AG04449 (cell line): ENCODE measurements around the gene NRG2.

Experiments
- CTCF ChIA-PET: fragments of 350-600 bp; formaldehyde crosslinking; extraction: SDS; loops from one replicate; lab custom pipeline; 2021; ENCODE audit warnings: antibody characterized with exemption; lab: Yijun Ruan, JAX
- POLR2A ChIA-PET: fragments of 400-600, 350-600 bp; formaldehyde crosslinking; extraction: SDS; loops from one replicate; lab custom pipeline; 2020; ENCODE audit warnings: antibody characterized with exemption, inconsistent platforms; lab: Yijun Ruan, JAX
- DNase-seq: peaks from one replicate; pipeline ENCODE4 v3.0.0-alpha.2; 2010; ENCODE audit warnings: low read depth, low spot score
- H3K4me3 ChIP-seq: 2 replicates; pipeline ENCODE4 v1.5.1; 2011; ENCODE audit warnings: low read depth, mild to moderate bottlenecking, control low read depth, low read length
- TF ChIP-seq, protein P1 (sequence below): IDR thresholded peaks from one replicate; pipeline ENCODE4 v1.5.1; 2011; ENCODE audit warnings: mild to moderate bottlenecking, moderate library complexity, low read length, control low read depth, inconsistent platforms; ENCODE audit not compliant: insufficient read depth; ENCODE audit errors: missing control alignments

NRG2 gene

DNA sequence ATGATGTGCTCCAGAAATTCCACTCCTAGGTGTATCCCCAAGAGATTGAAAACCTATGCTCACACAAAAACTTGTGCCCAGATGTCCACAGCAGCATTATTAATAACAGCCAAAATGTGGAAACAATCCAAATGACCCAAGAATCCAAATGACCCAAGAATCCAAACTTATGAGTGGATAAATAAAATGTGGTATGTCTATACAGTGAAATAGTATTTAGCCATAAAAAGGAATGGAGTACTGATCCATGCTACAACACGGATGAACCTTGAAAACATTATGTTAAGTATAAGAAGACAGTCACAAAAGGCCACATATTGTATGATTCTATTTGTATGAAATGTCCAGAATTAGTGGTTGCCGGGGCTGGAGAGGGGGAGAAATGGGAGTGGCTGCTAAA lies 167.1 kb downstream of the NRG2 start:
- CTCF ChIA-PET = interaction anchor here (1.8 kb wide), 1 partner anchor 89 kb away, joined by 4 read pairs; no protein-coding TSS in a partner anchor
- POLR2A ChIA-PET = no interaction called here
- DNase-seq = no peak
- TF ChIP-seq, protein P1, sequence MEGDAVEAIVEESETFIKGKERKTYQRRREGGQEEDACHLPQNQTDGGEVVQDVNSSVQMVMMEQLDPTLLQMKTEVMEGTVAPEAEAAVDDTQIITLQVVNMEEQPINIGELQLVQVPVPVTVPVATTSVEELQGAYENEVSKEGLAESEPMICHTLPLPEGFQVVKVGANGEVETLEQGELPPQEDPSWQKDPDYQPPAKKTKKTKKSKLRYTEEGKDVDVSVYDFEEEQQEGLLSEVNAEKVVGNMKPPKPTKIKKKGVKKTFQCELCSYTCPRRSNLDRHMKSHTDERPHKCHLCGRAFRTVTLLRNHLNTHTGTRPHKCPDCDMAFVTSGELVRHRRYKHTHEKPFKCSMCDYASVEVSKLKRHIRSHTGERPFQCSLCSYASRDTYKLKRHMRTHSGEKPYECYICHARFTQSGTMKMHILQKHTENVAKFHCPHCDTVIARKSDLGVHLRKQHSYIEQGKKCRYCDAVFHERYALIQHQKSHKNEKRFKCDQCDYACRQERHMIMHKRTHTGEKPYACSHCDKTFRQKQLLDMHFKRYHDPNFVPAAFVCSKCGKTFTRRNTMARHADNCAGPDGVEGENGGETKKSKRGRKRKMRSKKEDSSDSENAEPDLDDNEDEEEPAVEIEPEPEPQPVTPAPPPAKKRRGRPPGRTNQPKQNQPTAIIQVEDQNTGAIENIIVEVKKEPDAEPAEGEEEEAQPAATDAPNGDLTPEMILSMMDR = no peak
- no peak overlapping the region for H3K4me3 ChIP-seq

DNA sequence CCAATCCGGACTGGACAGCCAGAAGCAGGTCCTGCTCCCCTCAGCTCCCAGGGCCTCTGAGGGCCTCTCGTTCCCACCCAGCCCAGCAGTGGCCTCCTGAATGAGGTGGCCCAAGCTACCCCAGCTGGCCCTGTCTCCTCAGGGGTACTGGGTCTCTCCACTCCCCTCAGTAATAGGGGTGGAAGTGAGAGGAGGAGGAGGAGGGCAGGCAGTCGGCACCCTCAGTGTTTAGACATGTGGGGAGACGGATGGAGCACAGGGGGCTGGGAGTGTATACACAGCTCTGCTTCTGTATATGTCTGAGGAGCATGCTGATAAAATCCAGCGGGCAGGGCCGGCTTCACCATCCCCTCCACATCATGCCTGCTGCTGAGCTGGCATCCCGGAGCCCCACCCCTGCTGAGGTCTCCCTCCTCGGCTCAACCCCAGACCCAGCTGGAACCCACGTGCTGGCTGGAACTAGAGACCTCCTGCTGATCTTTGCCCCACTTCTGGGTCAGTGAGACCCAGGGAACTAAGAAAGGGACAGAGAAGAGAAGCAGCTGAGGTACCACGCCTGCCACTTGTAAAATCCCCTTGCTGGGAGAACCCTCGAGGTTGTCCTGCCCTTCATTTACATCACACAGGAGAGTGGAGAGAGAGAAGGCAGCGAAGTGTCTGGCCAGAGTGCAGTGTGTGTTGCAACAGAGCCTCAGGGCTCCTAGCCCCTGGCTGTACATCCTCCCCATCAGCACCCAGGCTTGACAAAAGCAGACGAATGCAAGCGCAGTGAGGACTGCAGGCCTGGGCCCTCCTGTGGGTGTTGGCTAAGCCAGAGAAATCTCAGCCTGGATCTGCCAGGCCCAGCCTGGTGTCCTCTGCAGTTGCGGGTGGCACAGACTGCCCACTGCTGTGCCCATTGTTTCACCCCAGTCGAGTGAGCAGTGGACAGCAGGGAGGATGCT lies 170.0 kb downstream of the NRG2 start:
- H3K4me3 ChIP-seq = no peak overlapping the region
- no peak for DNase-seq
- ChIA-PET POLR2A (no interaction called here), CTCF (interaction anchor here (1.3 to 2.2 kb wide), 3 partner anchors 10 to 86 kb away, joined by 3 to 21 read pairs (median 4); no protein-coding TSS in a partner anchor)
- TF ChIP-seq, protein P1 = no peak

DNA sequence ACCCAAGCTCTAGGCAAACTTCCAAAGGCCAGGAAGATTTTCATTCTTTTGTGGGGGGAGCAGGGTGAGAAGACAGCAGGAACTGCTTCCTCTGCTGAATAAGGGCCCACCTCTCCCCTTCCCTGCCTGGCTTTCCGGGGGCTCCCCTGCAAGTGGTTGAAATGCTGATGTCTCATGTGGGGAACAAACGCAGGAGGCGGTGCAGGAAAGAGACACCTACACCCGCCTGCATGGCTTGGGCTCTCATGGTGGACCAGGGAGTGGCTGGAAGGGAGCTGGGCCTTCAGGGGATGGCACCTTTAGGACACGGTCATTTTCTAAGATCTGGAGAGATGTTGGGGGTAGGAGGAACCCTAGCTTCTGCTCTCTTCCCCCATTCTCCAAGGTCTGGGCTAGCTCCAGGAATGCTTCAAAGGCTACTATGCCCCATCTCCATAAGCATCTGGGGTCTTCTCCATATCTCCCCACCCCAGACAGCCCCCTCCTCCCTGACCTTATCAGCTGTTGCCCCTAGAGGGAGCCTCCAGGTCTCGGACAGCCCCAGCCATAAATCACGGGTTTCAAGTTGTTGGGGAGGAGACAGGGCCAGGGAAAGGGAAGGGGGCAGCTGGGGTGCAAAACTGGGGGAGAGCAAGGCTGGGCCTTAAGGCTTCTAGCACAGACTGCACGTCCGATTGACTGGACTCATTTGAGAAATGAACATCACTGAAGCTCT lies 170.9 kb downstream of the NRG2 start:
- no peak for DNase-seq
- ChIA-PET CTCF (interaction anchor here (1.2 to 2.2 kb wide), 4 partner anchors 9 to 85 kb away, joined by 3 to 21 read pairs (median 4); no protein-coding TSS in a partner anchor), POLR2A (no interaction called here)
- no peak overlapping the region for H3K4me3 ChIP-seq
- TF ChIP-seq, protein P1 = no peak

DNA sequence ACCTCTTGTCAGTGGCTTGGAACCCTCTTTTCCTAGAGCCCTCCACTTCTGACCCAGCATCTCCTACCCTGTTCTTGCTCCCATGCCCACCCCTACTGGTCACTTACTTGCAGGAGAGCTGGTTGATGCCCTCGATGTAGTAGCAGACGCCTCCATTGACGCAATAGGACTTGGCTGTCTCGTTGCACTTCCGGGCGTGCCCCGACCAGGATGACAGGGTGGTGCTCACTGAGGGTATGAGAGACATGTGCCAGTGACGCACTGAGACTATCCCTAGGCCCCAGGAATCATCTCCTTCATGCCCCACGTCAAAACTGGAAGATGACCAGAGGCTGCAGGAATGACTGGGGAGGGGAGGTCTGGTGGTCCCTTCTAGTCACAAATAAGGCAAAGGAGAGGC lies 171.5 kb downstream of the NRG2 start:
- ChIA-PET POLR2A (no interaction called here), CTCF (interaction anchor here (0.7 to 2.2 kb wide), 3 partner anchors 8 to 97 kb away, joined by 3 to 21 read pairs (median 3); no protein-coding TSS in a partner anchor)
- H3K4me3 ChIP-seq = no peak overlapping the region
- TF ChIP-seq, protein P1 = no peak
- DNase-seq = no peak

DNA sequence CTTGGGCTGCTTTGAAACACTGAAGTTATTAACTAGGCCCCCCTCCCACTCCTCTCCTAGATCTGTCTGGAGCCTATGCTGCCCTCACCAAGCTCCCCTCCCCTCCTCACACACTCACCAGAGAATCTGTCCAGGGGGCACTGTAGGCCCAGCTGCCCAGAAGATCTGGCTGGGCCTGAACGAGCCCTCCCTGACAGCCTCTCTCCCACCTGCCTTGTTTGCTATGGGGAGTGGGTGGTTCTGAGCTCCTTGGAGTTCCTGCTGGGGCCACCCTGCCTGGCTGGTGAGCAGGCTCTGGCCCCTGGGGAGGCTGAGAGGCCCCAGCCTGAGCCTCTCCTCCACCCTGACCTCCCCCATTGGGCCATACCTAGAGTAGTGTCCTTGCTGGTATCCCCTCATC lies 172.4 kb downstream of the NRG2 start:
- CTCF ChIA-PET = interaction anchor here (0.7 to 0.8 kb wide), 2 partner anchors 84 to 98 kb away, joined by 3 to 4 read pairs; no protein-coding TSS in a partner anchor
- TF ChIP-seq, protein P1 = no peak
- POLR2A ChIA-PET = no interaction called here
- DNase-seq = no peak
- no peak overlapping the region for H3K4me3 ChIP-seq
